H1 (cell line): ENCODE data around the gene OR5W2. TPM values are rescaled to one million over a fixed set of nuclear protein-coding genes. Genes with fewer than 3 reads are reported as not detected.

Source experiments
- CTCF ChIA-PET: fragments of 300-600 bp; sonication (Branson Sonifier 250); formaldehyde crosslinking; loops from one replicate; lab custom pipeline; 2021; ENCODE audit not compliant: partially characterized antibody; lab: Charles Lee
- POLR2A ChIA-PET: fragments of 300-600 bp; sonication (Branson Sonifier 250); formaldehyde crosslinking; loops from one replicate; lab custom pipeline; 2021; ENCODE audit warnings: inconsistent platforms; ENCODE audit not compliant: partially characterized antibody; lab: Charles Lee
- DNase-seq, 2 experiments: peaks; one replicate each; pipeline versions ENCODE4 v3.0.0 to v3.0.0-alpha.2; 2010 to 2022; ENCODE audit warnings: low spot score in 2 of 2, low read depth in 1 of 2, mixed read lengths in 1 of 2
- FAIRE-seq: peaks from 2 replicates; lab custom pipeline; 2011; peaks lifted over from hg19 to GRCh38; lab: Jason Lieb, UNC
- H2AFZ ChIP-seq: 2 replicates; pipeline ENCODE4 v1.8.1; 2012; ENCODE audit warnings: low read length, inconsistent platforms
- H2AK5ac ChIP-seq: 2 replicates; pipeline ENCODE4 v1.6.1; 2013; ENCODE audit warnings: low read depth, low read length
- H2BK120ac ChIP-seq: replicated peaks from 2 replicates; pipeline ENCODE3; 2013; ENCODE audit warnings: low read depth, low read length, inconsistent platforms
- H2BK12ac ChIP-seq: 2 replicates; pipeline ENCODE4 v1.6.1; 2013; ENCODE audit warnings: low read depth, low read length
- H2BK15ac ChIP-seq: 2 replicates; pipeline ENCODE4 v1.6.1; 2013; ENCODE audit warnings: low read length
- H2BK20ac ChIP-seq: 2 replicates; pipeline ENCODE4 v1.6.1; 2013; ENCODE audit warnings: low read length
- H2BK5ac ChIP-seq: 2 replicates; pipeline ENCODE4 v1.6.1; 2013; ENCODE audit warnings: low read depth, low read length
- H3K14ac ChIP-seq: 2 replicates; pipeline ENCODE4 v1.6.1; 2013; ENCODE audit warnings: inconsistent platforms; ENCODE audit not compliant: insufficient read length
- H3K18ac ChIP-seq: 2 replicates; pipeline ENCODE4 v1.6.1; 2013; ENCODE audit warnings: low read length; ENCODE audit errors: extremely low read depth
- H3K23ac ChIP-seq: 2 replicates; pipeline ENCODE4 v1.6.1; 2013; ENCODE audit warnings: inconsistent platforms; ENCODE audit not compliant: insufficient read length
- H3K23me2 ChIP-seq: 2 replicates; pipeline ENCODE4 v1.6.1; 2013; ENCODE audit warnings: low read depth, low read length
- H3K27ac ChIP-seq: 2 replicates; pipeline ENCODE4 v1.6.1; 2011; ENCODE audit warnings: low read depth, low read length, inconsistent platforms
- H3K27me3 ChIP-seq, 4 experiments: replicated peaks in 1 of 4; 1 replicate in 1 of 4; 2 replicates in 3 of 4; pipeline versions ENCODE4 v1.6.1 to v1.8.1; 2011 to 2013; ENCODE audit warnings: low read length in 3 of 4, mild to moderate bottlenecking in 3 of 4, inconsistent platforms in 2 of 4, mixed read lengths in 2 of 4, moderate library complexity in 1 of 4; ENCODE audit not compliant: control insufficient read depth in 3 of 4, insufficient read depth in 3 of 4; ENCODE audit errors: extremely low read depth in 1 of 4
- H3K36me3 ChIP-seq, 4 experiments: 2 replicates each; pipeline versions ENCODE4 v1.6.1 to v1.8.1; 2011 to 2013; ENCODE audit warnings: mild to moderate bottlenecking in 4 of 4, low read length in 3 of 4, moderate library complexity in 2 of 4, control low read depth in 1 of 4, inconsistent platforms in 1 of 4; ENCODE audit not compliant: insufficient read depth in 4 of 4, control insufficient read depth in 2 of 4
- H3K4ac ChIP-seq: replicated peaks from 2 replicates; pipeline ENCODE3; 2013; ENCODE audit warnings: low read length, low read depth, mixed read lengths, inconsistent platforms; ENCODE audit not compliant: insufficient read length
- H3K4me1 ChIP-seq, 4 experiments: replicated peaks in 1 of 4; 1 replicate in 1 of 4; 2 replicates in 3 of 4; pipeline versions ENCODE4 v1.6.1 to v1.8.1; 2011 to 2013; ENCODE audit warnings: low read length in 3 of 4, inconsistent platforms in 2 of 4, mixed read lengths in 1 of 4; ENCODE audit not compliant: insufficient read depth in 4 of 4, control insufficient read depth in 3 of 4
- H3K4me2 ChIP-seq, 2 experiments: 2 replicates each; pipeline versions ENCODE4 v1.6.1 to v1.8.1; 2011 to 2013; ENCODE audit warnings: low read depth in 2 of 2, low read length in 2 of 2, control low read depth in 1 of 2, inconsistent platforms in 1 of 2, mild to moderate bottlenecking in 1 of 2; ENCODE audit not compliant: insufficient read depth in 1 of 2
- H3K4me3 ChIP-seq, 4 experiments: fragments of 200-600, 300-600 bp in 1 of 4; sonication (generic), shearing (Covaris generic), sonication (Bioruptor Twin) in 1 of 4; 2 replicates each; pipeline versions ENCODE4 v1.5.1 to v1.8.1; 2011 to 2016; ENCODE audit warnings: low read length in 4 of 4, low read depth in 3 of 4, control low read depth in 2 of 4, inconsistent platforms in 2 of 4, mild to moderate bottlenecking in 2 of 4, mixed read lengths in 1 of 4, moderate library complexity in 1 of 4; ENCODE audit not compliant: insufficient read depth in 2 of 4; ENCODE audit errors: extremely low read depth in 1 of 4
- H3K56ac ChIP-seq: replicated peaks from 2 replicates; pipeline ENCODE3; 2013; ENCODE audit warnings: low read depth, mild to moderate bottlenecking, mixed read lengths, low read length, inconsistent platforms; ENCODE audit not compliant: insufficient read length
- H3K79me1 ChIP-seq: 2 replicates; pipeline ENCODE4 v1.6.1; 2013; ENCODE audit warnings: low read depth, low read length, control low read depth
- H3K79me2 ChIP-seq, 2 experiments: 2 replicates each; pipeline versions ENCODE4 v1.6.1 to v1.8.1; 2012 to 2013; ENCODE audit warnings: low read length in 2 of 2, mild to moderate bottlenecking in 2 of 2, inconsistent platforms in 1 of 2; ENCODE audit not compliant: insufficient read depth in 2 of 2, control insufficient read depth in 1 of 2
- H3K9ac ChIP-seq, 4 experiments: replicated peaks in 1 of 4; 1 replicate in 1 of 4; 2 replicates in 3 of 4; pipeline versions ENCODE4 v1.6.1 to v1.8.1; 2011 to 2013; ENCODE audit warnings: low read depth in 3 of 4, low read length in 3 of 4, control low read depth in 2 of 4, mild to moderate bottlenecking in 2 of 4, moderate library complexity in 2 of 4, inconsistent platforms in 1 of 4; ENCODE audit errors: extremely low read depth in 1 of 4
- H3K9me3 ChIP-seq, 2 experiments: 2 replicates each; pipeline versions ENCODE4 v1.6.1 to v1.8.1; 2012 to 2013; ENCODE audit warnings: mild to moderate bottlenecking in 2 of 2, moderate library complexity in 2 of 2, control low read depth in 1 of 2, inconsistent platforms in 1 of 2, low read depth in 1 of 2, low read length in 1 of 2, mixed read lengths in 1 of 2; ENCODE audit not compliant: insufficient read depth in 2 of 2
- H4K20me1 ChIP-seq, 2 experiments: replicated peaks in 1 of 2; 2 replicates each; pipeline versions ENCODE3 to v1.8.1; 2011 to 2013; ENCODE audit warnings: inconsistent platforms in 2 of 2, low read length in 2 of 2, mild to moderate bottlenecking in 1 of 2; ENCODE audit not compliant: insufficient read depth in 2 of 2, control insufficient read depth in 1 of 2
- H4K5ac ChIP-seq: 2 replicates; pipeline ENCODE4 v1.6.1; 2013; ENCODE audit warnings: low read length, low read depth, mixed read lengths, inconsistent platforms; ENCODE audit not compliant: insufficient read length
- H4K8ac ChIP-seq: 2 replicates; pipeline ENCODE4 v1.8.0; 2013; ENCODE audit warnings: mild to moderate bottlenecking, moderate library complexity, low read length, inconsistent platforms; ENCODE audit not compliant: insufficient read depth; ENCODE audit errors: extremely low read depth
- H4K91ac ChIP-seq: replicated peaks from 2 replicates; pipeline ENCODE3; 2013; ENCODE audit warnings: low read length, mixed read lengths, inconsistent platforms; ENCODE audit not compliant: insufficient read length
- RXRA ChIP-seq: IDR thresholded peaks from 2 replicates; pipeline ENCODE4 v1.6.1; 2011; ENCODE audit warnings: low read depth, mild to moderate bottlenecking, low read length, moderate library complexity; ENCODE audit not compliant: insufficient read depth
- SUZ12 ChIP-seq: fragments of 200-600 bp; sonication (generic); IDR thresholded peaks from 2 replicates; pipeline ENCODE4 v1.6.1; 2012; ENCODE audit warnings: mild to moderate bottlenecking, inconsistent platforms, low read length, moderate library complexity, mixed read lengths
- TBP ChIP-seq: IDR thresholded peaks from 2 replicates; pipeline ENCODE4 v1.6.1; 2011; ENCODE audit warnings: low read depth, low read length, improper control_type of control experiment
- WGBS, 2 experiments: shearing (Covaris generic) in 1 of 2; methylation state at CpG; one replicate each; pipeline versions ENCODE4 v1.1.6 to v1.1.7; 2013 to 2015; ENCODE audit warnings: low lambda C conversion rate in 2 of 2, mixed read lengths in 2 of 2, inconsistent platforms in 1 of 2, low coverage in 1 of 2, missing lambda C conversion rate in 1 of 2; ENCODE audit not compliant: insufficient replicate concordance in 2 of 2, insufficient coverage in 1 of 2, insufficient read length in 1 of 2; ENCODE audit errors: extremely low coverage in 1 of 2, missing lambda C conversion rate in 1 of 2; 5-methylcytosine and 5-hydroxymethylcytosine counted together
- polyA plus RNA-seq, 7 experiments: library from polyadenylated mRNA; depleted of rRNA in 3 of 7; stranded (reverse) in 5 of 7; unstranded in 2 of 7; fragments of >200 nt in 5 of 7; fragments of 200-250 nt in 2 of 7; gene quantifications; 1 replicate in 5 of 7; 2 replicates in 1 of 7; 4 replicates in 1 of 7; pipeline versions ENCODE4 v1.2.1 to v1.2.3, GENCODE V29; 2011 to 2013; ENCODE audit warnings: missing spikeins in 2 of 7, mixed read lengths in 2 of 7
- total RNA-seq: library from RNA; stranded (reverse); fragmentation: NEBNext Ultra II Directional; extraction: Animal tissue kit (Norgen Biotek cat#: 25700); gene quantifications from 2 replicates; pipeline ENCODE4 v1.2.1, GENCODE V29; 2021
- TF ChIP-seq, protein P1 (sequence below), 3 experiments: IDR thresholded peaks; 1 replicate in 2 of 3; 2 replicates in 1 of 3; pipeline versions ENCODE4 v1.5.1 to v1.6.1; 2011; ENCODE audit warnings: low read length in 3 of 3, mild to moderate bottlenecking in 3 of 3, inconsistent platforms in 2 of 3, low read depth in 1 of 3, moderate library complexity in 1 of 3; ENCODE audit not compliant: insufficient read depth in 1 of 3; ENCODE audit errors: control extremely low read depth in 1 of 3

The OR5W2 gene
- total and polyA plus RNA-seq, 2 of the 8 experiments (the other 6 are each of a cell fraction or from before 2014, with no cell fraction given), result not detected

DNA sequence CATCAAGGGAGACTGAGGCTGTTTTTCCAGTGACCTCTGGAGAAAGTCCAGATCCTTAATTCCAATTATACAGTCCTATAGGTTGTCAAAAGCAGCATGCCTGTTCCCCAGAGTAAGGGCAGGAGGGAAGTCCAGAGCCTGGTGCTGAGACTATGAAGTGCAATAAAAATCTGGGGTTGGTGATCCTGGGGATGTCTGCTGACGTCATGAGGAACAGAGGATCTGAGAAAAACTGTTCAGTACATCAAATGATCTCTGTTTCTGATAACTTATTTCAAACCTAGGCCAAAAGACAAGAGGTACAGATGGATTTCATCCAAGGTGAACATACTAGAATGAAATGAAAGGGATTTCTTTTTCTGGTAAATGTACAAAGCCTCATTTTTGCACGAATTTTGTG lies 12.1 kb downstream of the OR5W2 start:
- H4K8ac ChIP-seq, result no peak overlapping the region
- no peak for TF ChIP-seq TBP
- TF ChIP-seq, protein P1, sequence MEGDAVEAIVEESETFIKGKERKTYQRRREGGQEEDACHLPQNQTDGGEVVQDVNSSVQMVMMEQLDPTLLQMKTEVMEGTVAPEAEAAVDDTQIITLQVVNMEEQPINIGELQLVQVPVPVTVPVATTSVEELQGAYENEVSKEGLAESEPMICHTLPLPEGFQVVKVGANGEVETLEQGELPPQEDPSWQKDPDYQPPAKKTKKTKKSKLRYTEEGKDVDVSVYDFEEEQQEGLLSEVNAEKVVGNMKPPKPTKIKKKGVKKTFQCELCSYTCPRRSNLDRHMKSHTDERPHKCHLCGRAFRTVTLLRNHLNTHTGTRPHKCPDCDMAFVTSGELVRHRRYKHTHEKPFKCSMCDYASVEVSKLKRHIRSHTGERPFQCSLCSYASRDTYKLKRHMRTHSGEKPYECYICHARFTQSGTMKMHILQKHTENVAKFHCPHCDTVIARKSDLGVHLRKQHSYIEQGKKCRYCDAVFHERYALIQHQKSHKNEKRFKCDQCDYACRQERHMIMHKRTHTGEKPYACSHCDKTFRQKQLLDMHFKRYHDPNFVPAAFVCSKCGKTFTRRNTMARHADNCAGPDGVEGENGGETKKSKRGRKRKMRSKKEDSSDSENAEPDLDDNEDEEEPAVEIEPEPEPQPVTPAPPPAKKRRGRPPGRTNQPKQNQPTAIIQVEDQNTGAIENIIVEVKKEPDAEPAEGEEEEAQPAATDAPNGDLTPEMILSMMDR (IDR thresholded peaks at IDR 0.05; ENCODE audit: control extremely low read depth in 1 of 3, insufficient read depth in 1 of 3, low read depth in 1 of 3, low read length in 3 of 3), result no peak
- no peak for TF ChIP-seq RXRA
- TF ChIP-seq SUZ12, result no peak
- no peak overlapping the region for H3K23ac ChIP-seq

More for the DNA sequence above, 12.1 kb downstream of the OR5W2 start:
- FAIRE-seq, result no peak
- no peak overlapping the region for H3K18ac ChIP-seq
- H2BK120ac ChIP-seq, result no peak overlapping the region
- H3K56ac ChIP-seq, result no peak overlapping the region
- no peak overlapping the region for H2AFZ ChIP-seq
- H4K91ac ChIP-seq, result no peak overlapping the region
- H2BK15ac ChIP-seq, result no peak overlapping the region
- POLR2A ChIA-PET, result no interaction called here
- H3K14ac ChIP-seq, result no peak overlapping the region
- no peak overlapping the region for H3K27ac ChIP-seq
- H3K79me2 ChIP-seq, result no peaks in the 10 kb centered on the region
- 57% methylated on average over 2 of the region's 2 CpGs; no CpG with 5 or more reads in 1 of the 2 experiments for WGBS, 2 experiments
- H2AK5ac ChIP-seq, result no peak overlapping the region
- no peak overlapping the region for H3K9ac ChIP-seq
- H3K4me2 ChIP-seq, result no peak overlapping the region
- no peaks in the 10 kb centered on the region for H3K23me2 ChIP-seq
- no peak overlapping the region for H2BK12ac ChIP-seq
- no peak overlapping the region for H3K4me3 ChIP-seq
- H2BK5ac ChIP-seq, result no peak overlapping the region
- no peaks in the 10 kb centered on the region for H4K20me1 ChIP-seq
- H3K27me3 ChIP-seq, result no peaks in the 10 kb centered on the region
- H2BK20ac ChIP-seq, result no peak overlapping the region
- CTCF ChIA-PET, result no interaction called here
- H3K9me3 ChIP-seq, result peaks cover 11% of the 10 kb centered on the region in 2 experiments; a peak in 3 of 4 replicates
- H3K36me3 ChIP-seq, result no peaks in the 10 kb centered on the region
- H3K4ac ChIP-seq, result no peak overlapping the region
- no peak for DNase-seq
- H3K4me1 ChIP-seq, result no peaks in the 10 kb centered on the region
- H3K79me1 ChIP-seq, result no peaks in the 10 kb centered on the region
- H4K5ac ChIP-seq, result no peak overlapping the region
